IgD-negative memory B cell (primary cell): ENCODE measurements around the gene GPC6. TPM values are rescaled to one million over a fixed set of nuclear protein-coding genes. Genes with fewer than 3 reads are reported as not detected.

Experiments used
- H3K27ac Mint-ChIP-seq, 3 donors: one replicate each; pipeline ENCODE4 v1.8.0; 2020 to 2022; ENCODE audit warnings: mild to moderate bottlenecking in 3 of 3, mixed read lengths in 3 of 3, moderate library complexity in 1 of 3
- H3K27me3 Mint-ChIP-seq: one replicate; pipeline ENCODE4 v1.8.0; 2021; ENCODE audit warnings: mixed read lengths
- H3K36me3 Mint-ChIP-seq: one replicate; pipeline ENCODE4 v1.8.0; 2020; ENCODE audit warnings: mild to moderate bottlenecking, mixed read lengths
- H3K4me1 Mint-ChIP-seq, 3 donors: one replicate each; pipeline ENCODE4 v1.8.0; 2020 to 2022; ENCODE audit warnings: mixed read lengths in 3 of 3, mild to moderate bottlenecking in 1 of 3
- H3K4me3 Mint-ChIP-seq, 4 donors: one replicate each; pipeline ENCODE4 v1.8.0; 2020 to 2022; ENCODE audit warnings: mild to moderate bottlenecking in 4 of 4, mixed read lengths in 4 of 4, moderate library complexity in 3 of 4
- H3K9me3 Mint-ChIP-seq, 3 donors: one replicate each; pipeline ENCODE4 v1.8.0; 2020 to 2021; ENCODE audit warnings: mixed read lengths in 3 of 3, mild to moderate bottlenecking in 1 of 3
- polyA plus RNA-seq: library from polyadenylated mRNA; unstranded; fragments of 300-500 nt; fragmentation: Illumina TruSeq; gene quantifications from one replicate; pipeline ENCODE4 v1.2.3, GENCODE V29; 2021

Gene GPC6
- polyA plus RNA-seq, 1 donor from 2014 or later, result not detected

- H3K9me3 Mint-ChIP-seq, result no peaks in the 10 kb centered on the region
- H3K27ac Mint-ChIP-seq, result no peak overlapping the region
- no peaks in the 10 kb centered on the region for H3K4me1 Mint-ChIP-seq
- H3K27me3 Mint-ChIP-seq, result no peaks in the 10 kb centered on the region
- no peak overlapping the region for H3K4me3 Mint-ChIP-seq
- no peaks in the 10 kb centered on the region for H3K36me3 Mint-ChIP-seq
Measured at GRCh38 chr13:94177041-94177440, 950.4 kb downstream of the GPC6 start.

- no peak overlapping the region for H3K4me3 Mint-ChIP-seq
- peaks cover 2% of the 10 kb centered on the region for H3K36me3 Mint-ChIP-seq
- H3K27me3 Mint-ChIP-seq, result no peaks in the 10 kb centered on the region
Measured at GRCh38 chr13:94178625-94179244, 952.1 kb downstream of the GPC6 start.

GRCh38 chr13:94181461-94182107 is 955.0 kb downstream of the GPC6 start:
- Mint-ChIP-seq H3K9me3 (peaks cover 0 to 4% (median 0%) of the 10 kb centered on the region in 3 donors), H3K4me3 (no peak overlapping the region), H3K36me3 (peaks cover 2% of the 10 kb centered on the region), H3K4me1 (peaks cover 0 to 3% (median 0%) of the 10 kb centered on the region in 3 donors), H3K27ac (no peak overlapping the region), H3K27me3 (no peaks in the 10 kb centered on the region)

More at GRCh38 chr13:94178625-94179244, 952.1 kb downstream of the GPC6 start:
- no peak overlapping the region for H3K27ac Mint-ChIP-seq
- H3K4me1 Mint-ChIP-seq, result peaks cover 0 to 3% (median 0%) of the 10 kb centered on the region in 3 donors
- H3K9me3 Mint-ChIP-seq, result no peaks in the 10 kb centered on the region

- Mint-ChIP-seq H3K9me3 (peaks cover 0 to 4% (median 0%) of the 10 kb centered on the region in 3 donors), H3K36me3 (peaks cover 2% of the 10 kb centered on the region), H3K4me3 (no peak overlapping the region), H3K27me3 (no peaks in the 10 kb centered on the region), H3K4me1 (peaks cover 0 to 3% (median 0%) of the 10 kb centered on the region in 3 donors), H3K27ac (no peak overlapping the region)
Measured at GRCh38 chr13:94182185-94182761, 955.7 kb downstream of the GPC6 start.

- H3K9me3 Mint-ChIP-seq, result peaks cover 0 to 4% (median 0%) of the 10 kb centered on the region in 3 donors
Measured at GRCh38 chr13:94186470-94186869, 959.9 kb downstream of the GPC6 start.

GRCh38 chr13:94188201-94188854 is 961.7 kb downstream of the GPC6 start:
- no peak overlapping the region for H3K4me3 Mint-ChIP-seq
- no peak overlapping the region for H3K27ac Mint-ChIP-seq
- peaks cover 0 to 4% (median 0%) of the 10 kb centered on the region in 3 donors for H3K9me3 Mint-ChIP-seq
- H3K36me3 Mint-ChIP-seq, result no peaks in the 10 kb centered on the region
- no peaks in the 10 kb centered on the region for H3K27me3 Mint-ChIP-seq
- H3K4me1 Mint-ChIP-seq, result no peaks in the 10 kb centered on the region

More at GRCh38 chr13:94186470-94186869, 959.9 kb downstream of the GPC6 start:
- peaks cover 2% of the 10 kb centered on the region for H3K36me3 Mint-ChIP-seq
- no peak overlapping the region for H3K4me3 Mint-ChIP-seq
- H3K4me1 Mint-ChIP-seq, result peaks cover 0 to 3% (median 0%) of the 10 kb centered on the region in 3 donors
- no peaks in the 10 kb centered on the region for H3K27me3 Mint-ChIP-seq
- H3K27ac Mint-ChIP-seq, result no peak overlapping the region

GRCh38 chr13:94192431-94192975 is 965.9 kb downstream of the GPC6 start:
- Mint-ChIP-seq H3K9me3 (peaks cover 0 to 2% (median 0%) of the 10 kb centered on the region in 3 donors), H3K27ac (peak overlapping the region in 1 of 3 donors; percentile 3), H3K4me1 (no peaks in the 10 kb centered on the region), H3K36me3 (no peaks in the 10 kb centered on the region), H3K27me3 (peaks cover 2% of the 10 kb centered on the region), H3K4me3 (no peak overlapping the region)

- Mint-ChIP-seq H3K9me3 (peaks cover 0 to 2% (median 0%) of the 10 kb centered on the region in 3 donors), H3K27me3 (peaks cover 2% of the 10 kb centered on the region), H3K4me3 (no peak overlapping the region), H3K4me1 (no peaks in the 10 kb centered on the region), H3K27ac (no peak overlapping the region), H3K36me3 (no peaks in the 10 kb centered on the region)
Measured at GRCh38 chr13:94195715-94196114, 969.1 kb downstream of the GPC6 start.

- Mint-ChIP-seq H3K4me1 (no peaks in the 10 kb centered on the region), H3K36me3 (no peaks in the 10 kb centered on the region), H3K27me3 (peaks cover 2% of the 10 kb centered on the region), H3K4me3 (no peak overlapping the region), H3K27ac (no peak overlapping the region), H3K9me3 (peaks cover 0 to 2% (median 0%) of the 10 kb centered on the region in 3 donors)
Measured at GRCh38 chr13:94196413-94196812, 969.8 kb downstream of the GPC6 start.

GRCh38 chr13:94198681-94199080 is 972.1 kb downstream of the GPC6 start:
- Mint-ChIP-seq H3K9me3 (peaks cover 2 to 3% (median 2%) of the 10 kb centered on the region in 3 donors), H3K4me3 (no peak overlapping the region), H3K4me1 (no peaks in the 10 kb centered on the region), H3K36me3 (no peaks in the 10 kb centered on the region), H3K27ac (no peak overlapping the region), H3K27me3 (peaks cover 2% of the 10 kb centered on the region)

- Mint-ChIP-seq H3K27me3 (peaks cover 2% of the 10 kb centered on the region), H3K4me1 (no peaks in the 10 kb centered on the region), H3K27ac (no peak overlapping the region), H3K4me3 (no peak overlapping the region), H3K9me3 (peaks cover 2 to 3% (median 2%) of the 10 kb centered on the region in 3 donors), H3K36me3 (no peaks in the 10 kb centered on the region)
Measured at GRCh38 chr13:94199135-94199534, 972.5 kb downstream of the GPC6 start.

GRCh38 chr13:94201022-94201421 is 974.4 kb downstream of the GPC6 start:
- Mint-ChIP-seq H3K9me3 (peaks cover 2 to 3% (median 2%) of the 10 kb centered on the region in 3 donors), H3K27ac (no peak overlapping the region), H3K4me3 (no peak overlapping the region), H3K4me1 (no peaks in the 10 kb centered on the region), H3K36me3 (no peaks in the 10 kb centered on the region), H3K27me3 (no peaks in the 10 kb centered on the region)

GRCh38 chr13:94204163-94204562 is 977.6 kb downstream of the GPC6 start:
- no peak overlapping the region for H3K4me3 Mint-ChIP-seq
- H3K4me1 Mint-ChIP-seq, result no peaks in the 10 kb centered on the region
- H3K27ac Mint-ChIP-seq, result no peak overlapping the region
- no peaks in the 10 kb centered on the region for H3K27me3 Mint-ChIP-seq
- H3K36me3 Mint-ChIP-seq, result peaks cover 2% of the 10 kb centered on the region
- peaks cover 0 to 3% (median 2%) of the 10 kb centered on the region in 3 donors for H3K9me3 Mint-ChIP-seq

GRCh38 chr13:94204946-94205345 is 978.3 kb downstream of the GPC6 start:
- Mint-ChIP-seq H3K4me3 (no peak overlapping the region), H3K27ac (no peak overlapping the region), H3K9me3 (peaks cover 0 to 3% (median 2%) of the 10 kb centered on the region in 3 donors), H3K4me1 (no peaks in the 10 kb centered on the region), H3K27me3 (no peaks in the 10 kb centered on the region), H3K36me3 (peaks cover 2% of the 10 kb centered on the region)

- no peaks in the 10 kb centered on the region for H3K4me1 Mint-ChIP-seq
- peaks cover 0 to 3% (median 2%) of the 10 kb centered on the region in 3 donors for H3K9me3 Mint-ChIP-seq
- H3K27ac Mint-ChIP-seq, result no peak overlapping the region
- peaks cover 2% of the 10 kb centered on the region for H3K36me3 Mint-ChIP-seq
- H3K4me3 Mint-ChIP-seq, result no peak overlapping the region
- no peaks in the 10 kb centered on the region for H3K27me3 Mint-ChIP-seq
Measured at GRCh38 chr13:94205896-94206295, 979.3 kb downstream of the GPC6 start.
